ENCODE measurements around the gene MPO. TPM values are rescaled to one million over a fixed set of nuclear protein-coding genes. Genes with fewer than 3 reads are reported as not detected.

MPO gene
- total RNA-seq, 1 experiment from 2014 or later, result 0.19 TPM

- H3K9me3 Mint-ChIP-seq (ENCODE audit: unreplicated experiment), result no peaks in the 10 kb centered on the region
- no peak for TF ChIP-seq CTCF (IDR thresholded peaks at IDR 0.05; ENCODE audit: unreplicated experiment)
- H3K27ac Mint-ChIP-seq (ENCODE audit: low read depth, unreplicated experiment), result no peak overlapping the region
- ChIA-PET POLR2A (interaction anchor here (0.7 kb wide), 1 partner anchor 39 kb away, joined by 4 read pairs; no protein-coding TSS in a partner anchor), CTCF (interaction anchor here (1.0 kb wide), 1 partner anchor 134 kb away, joined by 8 read pairs; no protein-coding TSS in a partner anchor)
- DNase-seq (ENCODE audit: unreplicated experiment), result no peak
- no peaks in the 10 kb centered on the region for H3K27me3 Mint-ChIP-seq (ENCODE audit: insufficient read depth, unreplicated experiment)
- BruUV-seq (replicated peaks), result no TSS peak
- H3K4me1 Mint-ChIP-seq (ENCODE audit: insufficient read depth, unreplicated experiment), result peaks cover 6% of the 10 kb centered on the region
- no peak overlapping the region for H3K4me3 Mint-ChIP-seq (ENCODE audit: unreplicated experiment)
- intact Hi-C loops (cut with micrococcal nuclease), result no loop called here
- H3K36me3 Mint-ChIP-seq (ENCODE audit: insufficient read depth, unreplicated experiment), result no peaks in the 10 kb centered on the region
These were observed 32.1 kb upstream of the MPO start for GRCh38 chr17:58312829-58313228.

DNA sequence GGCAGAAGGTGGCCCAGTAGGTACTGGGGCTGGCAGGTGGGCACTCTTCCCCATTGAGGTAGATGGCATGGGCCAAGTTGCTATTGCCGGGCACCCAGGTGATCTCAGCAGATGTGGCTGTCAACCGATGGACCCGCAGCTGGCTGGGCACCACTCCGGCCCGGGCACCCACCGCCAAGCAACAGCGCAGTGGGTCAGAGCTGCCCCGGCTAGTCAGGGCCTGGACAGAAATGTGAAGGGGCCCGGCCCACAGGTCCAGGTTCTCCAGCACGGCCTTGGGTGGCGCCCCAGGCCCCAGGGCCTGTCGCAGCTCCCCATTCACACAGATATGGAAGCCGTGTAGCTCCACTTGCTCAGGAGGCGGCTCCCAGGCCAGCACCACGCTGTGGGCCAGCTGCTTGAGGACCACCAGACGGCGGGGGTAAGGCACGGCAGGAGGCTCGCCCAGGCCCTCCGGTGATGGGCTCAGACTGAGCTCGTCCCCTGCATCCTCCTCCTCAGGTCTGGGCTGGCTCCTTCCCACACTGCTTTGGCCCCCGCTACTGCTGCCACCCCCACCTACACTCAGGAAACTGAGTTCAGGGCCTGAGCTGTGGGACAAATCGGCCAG, 31.4 kb upstream of the MPO start:
- ChIA-PET POLR2A (no interaction called here), CTCF (interaction anchor here (0.9 to 1.0 kb wide), 3 partner anchors 112 to 305 kb away, joined by 3 to 8 read pairs (median 7); partner anchors contain the start of gene SRSF1)
- peaks cover 4% of the 10 kb centered on the region for H3K27me3 Mint-ChIP-seq (ENCODE audit: insufficient read depth, unreplicated experiment)
- no peaks in the 10 kb centered on the region for H3K9me3 Mint-ChIP-seq (ENCODE audit: unreplicated experiment)
- H3K4me1 Mint-ChIP-seq (ENCODE audit: insufficient read depth, unreplicated experiment), result no peaks in the 10 kb centered on the region
- TF ChIP-seq CTCF (IDR thresholded peaks at IDR 0.05; ENCODE audit: unreplicated experiment), result no peak
- H3K4me3 Mint-ChIP-seq (ENCODE audit: unreplicated experiment), result no peak overlapping the region
- no peak for DNase-seq (ENCODE audit: unreplicated experiment)
- no peaks in the 10 kb centered on the region for H3K36me3 Mint-ChIP-seq (ENCODE audit: insufficient read depth, unreplicated experiment)
- intact Hi-C loops (cut with micrococcal nuclease), result no loop called here
- H3K27ac Mint-ChIP-seq (ENCODE audit: low read depth, unreplicated experiment), result no peak overlapping the region
- no TSS peak for BruUV-seq (replicated peaks)

DNA sequence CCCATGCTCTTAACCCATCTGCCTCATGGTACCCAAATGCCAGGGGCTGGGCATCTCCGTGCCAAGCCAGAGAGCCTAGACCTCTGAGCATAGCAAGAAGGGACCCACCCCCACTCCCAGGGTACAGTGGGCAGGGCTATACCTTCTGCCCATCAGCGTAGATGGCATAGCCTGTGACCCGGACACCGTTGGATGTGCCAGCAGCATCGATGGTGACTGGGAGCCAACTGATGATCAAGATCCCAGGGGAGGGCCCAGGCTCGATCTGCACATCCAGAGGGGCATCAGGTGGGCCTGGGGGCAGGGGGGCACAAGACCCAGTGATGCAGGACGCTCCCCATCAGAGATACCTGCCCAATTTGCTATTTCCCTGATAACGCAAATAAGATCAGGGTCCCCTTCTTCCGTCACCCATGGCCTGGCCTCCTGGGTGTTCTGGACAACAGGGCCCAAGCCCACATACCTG, 30.7 kb upstream of the MPO start:
- DNase-seq (ENCODE audit: unreplicated experiment), result no peak
- H3K9me3 Mint-ChIP-seq (ENCODE audit: unreplicated experiment), result no peaks in the 10 kb centered on the region
- ChIA-PET CTCF (interaction anchor here (0.6 to 1.0 kb wide), 4 partner anchors 112 to 304 kb away, joined by 3 to 8 read pairs (median 5); partner anchors contain the start of gene SRSF1), POLR2A (no interaction called here)
- intact Hi-C loops (cut with micrococcal nuclease), result no loop called here
- no peaks in the 10 kb centered on the region for H3K36me3 Mint-ChIP-seq (ENCODE audit: insufficient read depth, unreplicated experiment)
- BruUV-seq (replicated peaks), result no TSS peak
- H3K27ac Mint-ChIP-seq (ENCODE audit: low read depth, unreplicated experiment), result no peak overlapping the region
- no peaks in the 10 kb centered on the region for H3K4me1 Mint-ChIP-seq (ENCODE audit: insufficient read depth, unreplicated experiment)
- peaks cover 11% of the 10 kb centered on the region for H3K27me3 Mint-ChIP-seq (ENCODE audit: insufficient read depth, unreplicated experiment)
- no peak overlapping the region for H3K4me3 Mint-ChIP-seq (ENCODE audit: unreplicated experiment)
- TF ChIP-seq CTCF (IDR thresholded peaks at IDR 0.05; ENCODE audit: unreplicated experiment), result no peak

- Mint-ChIP-seq H3K27ac (ENCODE audit: low read depth, unreplicated experiment) (no peak overlapping the region), H3K4me1 (ENCODE audit: insufficient read depth, unreplicated experiment) (no peaks in the 10 kb centered on the region), H3K4me3 (ENCODE audit: unreplicated experiment) (no peak overlapping the region), H3K27me3 (ENCODE audit: insufficient read depth, unreplicated experiment) (peaks cover 18% of the 10 kb centered on the region), H3K36me3 (ENCODE audit: insufficient read depth, unreplicated experiment) (no peaks in the 10 kb centered on the region), H3K9me3 (ENCODE audit: unreplicated experiment) (no peaks in the 10 kb centered on the region)
- TF ChIP-seq CTCF (IDR thresholded peaks at IDR 0.05; ENCODE audit: unreplicated experiment), result no peak
- no peak for DNase-seq (ENCODE audit: unreplicated experiment)
- intact Hi-C loops (cut with micrococcal nuclease), result no loop called here
- ChIA-PET POLR2A (no interaction called here), CTCF (interaction anchor here (0.6 to 0.7 kb wide), 2 partner anchors 136 to 137 kb away, joined by 3 read pairs; no protein-coding TSS in a partner anchor)
- no TSS peak for BruUV-seq (replicated peaks)
These were observed 30.0 kb upstream of the MPO start for GRCh38 chr17:58310511-58311428.

Measured in MCF 10A (cell line).